SJSA1 (cell line): ENCODE results near the gene FBXO21. TPM values are rescaled to one million over a fixed set of nuclear protein-coding genes. Genes with fewer than 3 reads are reported as not detected.

ENCODE experiments used
- DNase-seq, 2 experiments: peaks; one replicate each; pipeline ENCODE4 v3.0.0-alpha.2; 2015 to 2020; ENCODE audit warnings: low spot score in 2 of 2, low read depth in 1 of 2
- H3K27ac ChIP-seq: fragments of 250-450 bp; sonication (Bioruptor Pico); 2 replicates; pipeline ENCODE4 v1.5.1; 2020; ENCODE audit warnings: mild to moderate bottlenecking, moderate library complexity
- H3K27me3 ChIP-seq: fragments of 250-450 bp; sonication (Bioruptor Pico); replicated peaks from 2 replicates; pipeline ENCODE4 v1.5.1; 2020; ENCODE audit warnings: mild to moderate bottlenecking, moderate library complexity
- H3K36me3 ChIP-seq: fragments of 250-450 bp; sonication (Bioruptor Pico); 2 replicates; pipeline ENCODE4 v1.5.1; 2020; ENCODE audit warnings: mild to moderate bottlenecking
- H3K4me1 ChIP-seq: fragments of 250-450 bp; sonication (Bioruptor Pico); replicated peaks from 2 replicates; pipeline ENCODE4 v1.6.1; 2021; ENCODE audit warnings: mild to moderate bottlenecking
- H3K4me3 ChIP-seq: fragments of 250-450 bp; sonication (Bioruptor Pico); 2 replicates; pipeline ENCODE4 v1.5.1; 2020; ENCODE audit warnings: mild to moderate bottlenecking
- H3K9me3 ChIP-seq: fragments of 250-450 bp; sonication (Bioruptor Pico); replicated peaks from 2 replicates; pipeline ENCODE4 v1.5.1; 2020; ENCODE audit warnings: mild to moderate bottlenecking
- total RNA-seq: library from RNA; depleted of rRNA; stranded (reverse); fragments of >200 nt; shearing (Covaris generic); gene quantifications from 2 replicates; pipeline ENCODE4 v1.2.3, GENCODE V29; 2014

FBXO21 gene
- total RNA-seq, 1 experiment from 2014 or later = 37.1 TPM

DNA sequence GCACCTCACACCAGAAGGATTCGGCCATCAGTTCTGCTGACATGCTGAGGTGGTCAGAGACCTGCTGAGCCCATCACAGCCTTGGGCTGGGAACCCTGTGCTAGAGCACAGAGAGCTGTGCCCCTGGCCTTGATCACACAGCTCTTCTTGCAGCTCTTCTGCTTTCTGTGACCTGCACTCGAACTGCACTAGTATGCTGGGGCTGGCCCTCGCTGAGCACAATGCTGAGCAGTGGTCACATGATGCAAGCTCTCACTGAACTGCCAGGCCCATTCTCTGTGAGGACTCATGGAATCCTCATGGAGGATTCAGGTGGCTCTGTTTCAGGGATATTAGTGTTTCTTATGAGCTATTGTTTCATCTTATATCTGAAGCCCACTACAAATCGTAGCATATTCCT, 22.5 kb downstream of the FBXO21 start:
- Histone ChIP-seq H3K9me3 (no peaks in the 10 kb centered on the region), H3K27ac (no peak overlapping the region), H3K4me1 (no peaks in the 10 kb centered on the region), H3K4me3 (no peak overlapping the region), H3K36me3 (peaks cover 64% of the 10 kb centered on the region), H3K27me3 (no peaks in the 10 kb centered on the region)
- no peak for DNase-seq

DNA sequence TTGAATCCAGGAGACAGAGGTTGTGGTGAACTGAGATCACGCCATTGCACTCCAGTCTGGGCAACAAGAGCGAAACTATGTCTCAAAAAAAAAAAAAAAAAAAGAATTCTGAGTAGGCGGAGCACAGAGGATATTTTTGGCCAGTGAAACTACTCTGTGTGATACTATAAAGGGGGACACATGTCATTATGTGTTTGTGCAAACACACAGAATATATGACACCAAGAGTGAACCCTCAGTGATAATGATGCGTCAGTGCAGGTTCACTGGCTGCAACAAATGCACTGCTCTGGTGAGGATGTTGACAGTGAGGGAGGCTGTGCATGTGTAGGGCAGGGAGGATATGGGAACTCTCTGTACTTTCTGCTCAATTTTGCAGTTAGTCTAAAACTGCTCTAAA, 24.2 kb downstream of the FBXO21 start:
- Histone ChIP-seq H3K9me3 (no peaks in the 10 kb centered on the region), H3K27me3 (no peaks in the 10 kb centered on the region), H3K4me1 (no peaks in the 10 kb centered on the region), H3K27ac (no peak overlapping the region), H3K4me3 (no peak overlapping the region), H3K36me3 (peaks cover 64% of the 10 kb centered on the region)
- DNase-seq = no peak

DNA sequence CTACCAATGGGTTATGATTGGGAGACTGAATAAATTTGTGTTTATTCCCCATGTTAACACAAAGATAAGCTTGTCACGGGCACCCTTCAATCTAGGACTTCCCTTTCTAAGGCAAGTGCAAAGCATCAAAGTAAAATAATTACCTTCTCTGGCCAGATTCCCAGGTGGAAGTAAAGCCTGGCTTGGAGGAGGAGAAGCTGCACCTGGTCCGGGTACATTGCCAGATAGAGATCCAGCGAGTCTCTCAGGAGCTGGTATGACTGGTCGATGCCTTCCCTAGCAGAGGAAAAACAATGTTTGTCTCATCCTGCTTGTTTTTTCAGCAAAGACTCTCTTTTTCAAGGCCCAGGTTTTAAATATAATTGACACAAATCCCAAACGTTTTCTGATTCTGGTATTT, 24.9 kb downstream of the FBXO21 start:
- no peak for DNase-seq
- Histone ChIP-seq H3K4me1 (no peaks in the 10 kb centered on the region), H3K27me3 (no peaks in the 10 kb centered on the region), H3K36me3 (peaks cover 60% of the 10 kb centered on the region), H3K27ac (no peak overlapping the region), H3K4me3 (no peak overlapping the region), H3K9me3 (no peaks in the 10 kb centered on the region)

GRCh38 chr12:117162633-117163032, 27.6 kb downstream of the FBXO21 start:
- H3K27ac ChIP-seq = no peak overlapping the region
- no peak overlapping the region for H3K4me3 ChIP-seq
- H3K27me3 ChIP-seq = no peaks in the 10 kb centered on the region
- H3K9me3 ChIP-seq = no peaks in the 10 kb centered on the region
- peaks cover 58% of the 10 kb centered on the region for H3K36me3 ChIP-seq
- H3K4me1 ChIP-seq = no peaks in the 10 kb centered on the region
- no peak for DNase-seq

GRCh38 chr12:117162167-117162539, 28.1 kb downstream of the FBXO21 start:
- no peaks in the 10 kb centered on the region for H3K4me1 ChIP-seq
- H3K27ac ChIP-seq = no peak overlapping the region
- H3K9me3 ChIP-seq = no peaks in the 10 kb centered on the region
- H3K4me3 ChIP-seq = no peak overlapping the region
- no peak for DNase-seq
- no peaks in the 10 kb centered on the region for H3K27me3 ChIP-seq
- peaks cover 56% of the 10 kb centered on the region for H3K36me3 ChIP-seq

DNA sequence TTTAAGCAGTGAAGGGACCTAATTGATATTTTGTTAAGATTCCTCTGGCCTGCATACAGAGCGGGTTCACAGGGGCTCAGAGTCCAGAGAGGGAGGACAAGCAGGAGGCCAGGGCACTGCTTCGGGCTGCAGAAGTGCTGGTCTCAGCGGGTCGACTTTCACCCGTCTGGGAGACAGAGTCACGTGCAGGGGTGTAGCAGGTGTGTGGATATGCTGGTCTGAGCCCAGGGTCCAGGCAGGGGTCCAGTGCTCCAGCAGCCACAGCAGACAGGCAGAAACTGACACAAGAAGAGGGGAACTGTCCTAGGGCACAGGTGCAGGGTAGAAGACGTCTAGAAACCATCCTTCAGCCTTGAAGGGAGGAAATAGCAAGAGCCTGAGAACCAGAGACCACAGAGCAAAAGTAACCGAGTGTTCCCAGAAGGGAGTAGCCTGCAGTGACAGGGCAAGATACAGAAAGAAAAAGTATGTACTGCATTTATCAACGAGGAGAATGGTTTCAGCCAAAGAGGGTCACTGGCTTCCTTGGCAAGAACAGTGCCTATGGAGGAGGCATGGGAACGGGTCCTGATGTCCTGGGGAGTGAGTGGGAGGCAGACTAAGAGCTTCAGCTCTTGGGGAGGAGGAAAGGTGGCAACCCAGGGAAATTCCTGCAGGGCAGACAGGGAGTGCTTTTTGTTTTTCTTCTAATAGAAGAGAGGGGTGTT, 28.7 kb downstream of the FBXO21 start:
- no peak overlapping the region for H3K27ac ChIP-seq
- H3K4me1 ChIP-seq = no peaks in the 10 kb centered on the region
- DNase-seq = no peak
- H3K27me3 ChIP-seq = no peaks in the 10 kb centered on the region
- H3K36me3 ChIP-seq = peaks cover 50% of the 10 kb centered on the region
- no peaks in the 10 kb centered on the region for H3K9me3 ChIP-seq
- no peak overlapping the region for H3K4me3 ChIP-seq

GRCh38 chr12:117159674-117160073, 30.6 kb downstream of the FBXO21 start:
- no peak overlapping the region for H3K4me3 ChIP-seq
- no peak overlapping the region for H3K27ac ChIP-seq
- no peaks in the 10 kb centered on the region for H3K27me3 ChIP-seq
- H3K9me3 ChIP-seq = no peaks in the 10 kb centered on the region
- peaks cover 56% of the 10 kb centered on the region for H3K36me3 ChIP-seq
- H3K4me1 ChIP-seq = no peaks in the 10 kb centered on the region
- DNase-seq = no peak

DNA sequence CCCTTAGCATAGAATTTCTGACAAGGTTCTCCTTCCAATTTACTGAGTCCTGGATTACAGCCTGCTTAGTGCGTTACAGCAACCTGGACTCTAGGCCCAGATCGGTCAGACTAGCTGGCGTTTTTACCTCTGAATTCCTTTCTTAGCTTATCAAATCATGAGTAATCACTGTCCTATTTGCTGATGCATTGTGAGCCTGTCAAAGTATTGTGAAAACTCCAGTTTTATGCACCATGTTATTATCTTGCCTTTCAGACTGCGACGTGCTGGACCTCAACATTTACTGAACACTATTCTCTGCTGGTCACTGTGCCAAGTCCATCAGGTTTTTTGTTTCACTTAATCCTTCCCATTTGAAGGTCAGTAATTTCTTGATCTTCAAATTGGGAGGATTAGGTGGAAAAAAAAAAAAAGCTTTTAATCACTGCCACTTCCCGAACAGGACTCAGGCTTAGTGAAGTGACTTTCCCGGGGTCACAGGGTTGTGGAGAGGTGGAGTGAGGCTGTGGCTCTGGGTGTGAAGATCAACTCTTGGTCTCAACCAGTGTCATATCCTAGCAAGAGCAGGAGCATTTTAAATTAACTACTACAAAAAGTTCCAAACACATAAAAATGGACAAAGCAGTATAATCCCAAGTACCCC, 31.2 kb downstream of the FBXO21 start:
- Histone ChIP-seq H3K27ac (no peak overlapping the region), H3K36me3 (peaks cover 56% of the 10 kb centered on the region), H3K4me3 (no peak overlapping the region), H3K9me3 (no peaks in the 10 kb centered on the region), H3K4me1 (no peaks in the 10 kb centered on the region), H3K27me3 (no peaks in the 10 kb centered on the region)
- no peak for DNase-seq

- Histone ChIP-seq H3K27me3 (no peaks in the 10 kb centered on the region), H3K9me3 (no peaks in the 10 kb centered on the region), H3K4me1 (no peaks in the 10 kb centered on the region), H3K4me3 (no peak overlapping the region), H3K27ac (no peak overlapping the region), H3K36me3 (peaks cover 51% of the 10 kb centered on the region)
- DNase-seq = no peak
Measured at GRCh38 chr12:117158096-117158495, 32.2 kb downstream of the FBXO21 start.

DNA sequence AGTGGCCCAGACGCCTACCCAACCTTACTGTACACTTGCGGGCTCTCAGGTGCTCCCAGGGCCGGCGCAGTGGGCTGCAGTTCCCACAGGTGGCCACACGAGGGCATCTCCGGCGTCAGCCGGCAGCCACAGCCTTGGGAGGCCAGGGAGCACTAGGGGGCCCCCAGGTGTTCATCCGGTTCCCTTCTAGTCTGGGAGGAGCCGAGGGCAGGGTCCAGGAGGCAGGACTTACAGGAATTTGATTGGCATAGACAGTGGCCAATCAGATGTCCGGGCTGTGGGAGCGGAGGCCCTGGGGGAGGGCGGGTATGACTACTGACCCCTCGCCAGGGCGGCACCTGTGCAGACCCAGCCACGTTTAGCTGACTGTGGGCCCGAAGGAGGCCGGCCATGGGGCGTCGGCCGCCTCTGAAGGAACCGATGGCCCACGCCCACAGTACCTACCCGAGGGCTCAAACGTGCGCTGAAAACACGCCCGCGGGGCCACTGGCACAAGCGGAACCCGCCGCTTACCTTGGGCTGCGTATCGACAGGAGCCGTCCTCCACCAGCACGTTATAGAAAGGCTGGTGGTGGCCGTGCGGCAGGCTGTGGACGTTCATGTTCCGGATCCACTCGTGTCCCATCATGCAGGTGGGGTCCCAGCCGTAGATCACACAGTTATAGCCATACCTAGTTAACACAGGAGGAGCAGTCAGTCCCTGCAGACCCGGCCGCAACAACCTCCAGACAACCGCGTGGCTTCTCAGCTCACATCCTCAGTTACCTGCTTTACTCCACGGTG, 34.8 kb downstream of the FBXO21 start:
- H3K4me1 ChIP-seq = no peaks in the 10 kb centered on the region
- peak; percentile 22 to 53 for DNase-seq

DNA sequence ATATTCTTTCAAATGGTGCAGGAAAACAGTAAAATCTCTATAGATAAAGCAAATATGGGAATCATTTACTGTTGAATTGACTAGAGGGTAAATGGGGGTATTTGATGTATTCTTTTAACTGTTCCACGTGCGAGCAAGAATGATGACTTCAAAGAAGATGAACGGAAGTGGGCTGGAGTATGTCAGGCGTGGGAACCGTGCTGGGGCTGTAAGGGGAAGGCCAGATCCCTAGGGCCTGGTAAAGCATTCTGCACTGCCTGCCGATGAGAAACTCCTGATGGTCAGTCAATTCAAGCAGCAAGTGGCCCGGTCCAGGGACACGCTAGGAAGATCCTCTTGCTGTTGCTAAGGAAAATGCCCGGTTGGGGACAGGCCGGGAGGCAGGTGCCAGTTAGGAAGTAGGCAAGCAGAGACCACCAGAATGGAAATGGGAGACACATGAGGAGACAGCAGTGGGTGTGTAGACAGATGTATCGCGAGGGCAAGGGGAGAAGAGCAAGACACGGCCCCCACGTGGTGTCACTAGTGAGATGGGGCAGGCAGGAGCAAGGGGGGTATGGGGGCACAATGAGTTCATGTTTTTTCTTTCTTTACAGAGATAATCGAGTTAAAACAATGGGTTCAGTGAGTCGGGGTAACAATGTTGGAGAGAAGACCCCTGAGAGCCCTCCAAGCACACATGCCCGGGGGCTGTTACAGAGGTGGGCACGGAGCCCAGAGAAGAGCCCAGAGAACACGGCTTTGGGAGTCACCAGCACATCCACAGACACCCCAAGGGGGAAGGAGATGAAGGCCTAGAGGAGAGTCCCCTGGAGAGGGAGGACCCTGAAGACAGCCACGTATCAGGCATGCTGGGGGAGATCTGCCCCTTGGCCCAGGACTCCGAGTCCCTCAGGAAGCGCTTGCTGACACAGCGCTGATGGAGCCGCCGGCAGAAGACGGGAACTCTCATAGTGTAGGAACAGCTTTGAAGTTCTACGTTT, 37.2 kb downstream of the FBXO21 start:
- no peaks in the 10 kb centered on the region for H3K9me3 ChIP-seq
- no peaks in the 10 kb centered on the region for H3K4me1 ChIP-seq
- no peaks in the 10 kb centered on the region for H3K27me3 ChIP-seq
- peaks cover 34% of the 10 kb centered on the region for H3K36me3 ChIP-seq
- H3K27ac ChIP-seq = no peak overlapping the region
- no peak for DNase-seq
- no peak overlapping the region for H3K4me3 ChIP-seq

More for the DNA sequence above, 34.8 kb downstream of the FBXO21 start:
- peaks cover 41% of the 10 kb centered on the region for H3K36me3 ChIP-seq
- H3K9me3 ChIP-seq = no peaks in the 10 kb centered on the region
- no peak overlapping the region for H3K4me3 ChIP-seq
- no peaks in the 10 kb centered on the region for H3K27me3 ChIP-seq
- H3K27ac ChIP-seq = no peak overlapping the region

DNA sequence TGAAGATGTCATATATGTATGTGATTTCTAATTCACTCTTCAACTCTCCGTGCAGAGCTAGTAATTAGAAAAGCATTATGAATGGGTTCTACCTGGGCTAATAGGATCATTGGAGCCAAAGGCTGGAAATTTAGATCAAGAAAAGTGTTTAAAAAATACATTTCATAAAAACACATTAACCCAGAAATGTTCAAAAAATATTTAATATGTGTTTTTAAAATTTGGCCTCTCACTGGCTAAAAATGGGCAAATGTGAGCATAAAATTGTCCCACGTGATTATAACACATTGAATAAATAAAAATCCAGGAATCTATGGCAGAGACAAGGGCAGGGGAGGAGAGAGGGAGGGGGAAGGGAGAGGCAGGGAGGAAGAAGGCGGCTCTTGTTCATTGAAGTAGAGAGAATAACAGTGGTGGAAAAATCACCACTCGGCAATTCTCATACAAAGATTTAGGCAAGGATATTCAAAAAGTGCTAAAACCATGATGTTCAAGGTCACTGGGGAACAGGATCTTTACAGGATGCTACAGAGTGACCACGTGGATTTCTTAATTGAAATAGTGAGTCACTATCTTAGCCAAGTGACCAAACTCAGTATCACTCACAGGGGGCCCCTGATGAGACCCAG, 38.8 kb downstream of the FBXO21 start:
- no peak for DNase-seq
- no peaks in the 10 kb centered on the region for H3K9me3 ChIP-seq
- H3K27ac ChIP-seq = no peak overlapping the region
- no peaks in the 10 kb centered on the region for H3K27me3 ChIP-seq
- H3K4me3 ChIP-seq = no peak overlapping the region
- peaks cover 27% of the 10 kb centered on the region for H3K36me3 ChIP-seq
- H3K4me1 ChIP-seq = no peaks in the 10 kb centered on the region

DNA sequence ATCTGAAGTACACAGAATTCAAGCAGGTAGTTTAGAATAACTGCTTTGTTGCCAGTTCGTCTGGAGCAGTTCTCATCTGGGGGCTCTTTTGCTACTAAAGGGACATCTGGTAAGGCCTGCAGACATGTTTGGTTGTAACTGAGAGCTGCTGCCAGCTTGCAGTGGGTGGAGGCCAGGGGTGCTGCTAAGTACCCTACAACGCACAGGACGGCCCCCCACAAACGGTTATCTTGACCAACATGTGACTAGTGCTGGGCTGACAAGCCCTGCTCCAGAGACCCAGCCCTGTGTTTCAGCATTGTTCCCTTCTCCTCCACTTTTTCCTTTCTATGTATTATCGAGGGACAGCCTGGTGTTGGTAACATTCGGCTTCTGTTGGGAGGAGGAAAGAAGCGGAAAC, 40.8 kb downstream of the FBXO21 start:
- Histone ChIP-seq H3K27ac (no peak overlapping the region), H3K4me3 (no peak overlapping the region), H3K4me1 (no peaks in the 10 kb centered on the region), H3K9me3 (no peaks in the 10 kb centered on the region), H3K27me3 (no peaks in the 10 kb centered on the region), H3K36me3 (peaks cover 11% of the 10 kb centered on the region)
- DNase-seq = no peak
